Calu3 (cell line): Measurements from ENCODE around the gene JHY. TPM values are rescaled to one million over a fixed set of nuclear protein-coding genes. Genes with fewer than 3 reads are reported as not detected.

Experiments
- BruUV-seq: library from RNA; stranded (reverse); fragments of 400-500 nt; replicated peaks from 2 replicates; lab custom pipeline; 2021; lab: Mats Ljungman, UMichigan
- CTCF ChIA-PET: fragments of 300-600 bp; sonication (Branson Sonifier 250); formaldehyde crosslinking; loops from one replicate; lab custom pipeline; 2022; ENCODE audit warnings: antibody characterized with exemption; lab: Charles Lee
- DNase-seq: peaks from one replicate; pipeline ENCODE4 v3.0.0; 2022
- H3K27ac Mint-ChIP-seq: one replicate; pipeline ENCODE4 v1.8.0; 2022; ENCODE audit warnings: mixed read lengths; ENCODE audit not compliant: unreplicated experiment
- H3K27me3 Mint-ChIP-seq: one replicate; pipeline ENCODE4 v1.8.0; 2022; ENCODE audit warnings: mixed read lengths; ENCODE audit not compliant: unreplicated experiment
- H3K36me3 Mint-ChIP-seq: one replicate; pipeline ENCODE4 v1.8.0; 2022; ENCODE audit warnings: mild to moderate bottlenecking, moderate library complexity, mixed read lengths; ENCODE audit not compliant: insufficient read depth, unreplicated experiment
- H3K4me1 Mint-ChIP-seq: one replicate; pipeline ENCODE4 v1.8.0; 2022; ENCODE audit warnings: mild to moderate bottlenecking, low read depth, mixed read lengths; ENCODE audit not compliant: unreplicated experiment
- H3K4me3 Mint-ChIP-seq: one replicate; pipeline ENCODE4 v1.8.0; 2022; ENCODE audit warnings: mild to moderate bottlenecking, low read depth, moderate library complexity, mixed read lengths; ENCODE audit not compliant: unreplicated experiment
- H3K9me3 Mint-ChIP-seq: one replicate; pipeline ENCODE4 v1.8.0; 2022; ENCODE audit warnings: low read depth, mixed read lengths; ENCODE audit not compliant: unreplicated experiment
- CTCF ChIP-seq: fragments of 200-600 bp; IDR thresholded peaks from one replicate; pipeline ENCODE4 v1.8.0; 2022; ENCODE audit warnings: antibody characterized with exemption; ENCODE audit not compliant: unreplicated experiment
- intact Hi-C: fragments of 100-400 bp; cut with micrococcal nuclease; formaldehyde crosslinking; loops from one replicate; pipeline ENCODE4 v1.10.0; 2022; ENCODE audit not compliant: unreplicated experiment
- total RNA-seq: library from RNA; stranded (reverse); gene quantifications from 2 replicates; pipeline ENCODE4 v1.2.3, GENCODE V29; 2022

JHY gene
- total RNA-seq, 1 experiment from 2014 or later = 3.5 TPM

GRCh38 chr11:122895563-122895962, 13.0 kb downstream of the JHY start:
- no peak overlapping the region for H3K4me3 Mint-ChIP-seq
- H3K27me3 Mint-ChIP-seq = no peaks in the 10 kb centered on the region
- no peak for TF ChIP-seq CTCF
- H3K27ac Mint-ChIP-seq = no peak overlapping the region
- H3K36me3 Mint-ChIP-seq = no peaks in the 10 kb centered on the region
- DNase-seq = no peak
- H3K4me1 Mint-ChIP-seq = peaks cover 19% of the 10 kb centered on the region
- CTCF ChIA-PET = no interaction called here
- no TSS peak for BruUV-seq
- no peaks in the 10 kb centered on the region for H3K9me3 Mint-ChIP-seq
- intact Hi-C loops = no loop called here

GRCh38 chr11:122897606-122898210, 15.1 kb downstream of the JHY start:
- peaks cover 19% of the 10 kb centered on the region for H3K4me1 Mint-ChIP-seq
- DNase-seq = no peak
- TF ChIP-seq CTCF = no peak
- CTCF ChIA-PET = no interaction called here
- no peak overlapping the region for H3K27ac Mint-ChIP-seq
- intact Hi-C loops = no loop called here
- H3K9me3 Mint-ChIP-seq = no peaks in the 10 kb centered on the region
- BruUV-seq = no TSS peak
- H3K36me3 Mint-ChIP-seq = no peaks in the 10 kb centered on the region
- no peak overlapping the region for H3K4me3 Mint-ChIP-seq
- H3K27me3 Mint-ChIP-seq = no peaks in the 10 kb centered on the region

GRCh38 chr11:122898799-122899198, 16.2 kb downstream of the JHY start:
- no peak for DNase-seq
- H3K36me3 Mint-ChIP-seq = no peaks in the 10 kb centered on the region
- peak overlapping the region; percentile 56 for H3K27ac Mint-ChIP-seq
- intact Hi-C loops = no loop called here
- TF ChIP-seq CTCF = no peak
- CTCF ChIA-PET = no interaction called here
- no peaks in the 10 kb centered on the region for H3K9me3 Mint-ChIP-seq
- no peak overlapping the region for H3K4me3 Mint-ChIP-seq
- H3K27me3 Mint-ChIP-seq = no peaks in the 10 kb centered on the region
- BruUV-seq = no TSS peak
- H3K4me1 Mint-ChIP-seq = peaks cover 19% of the 10 kb centered on the region

GRCh38 chr11:122900587-122901202, 18.1 kb downstream of the JHY start:
- H3K9me3 Mint-ChIP-seq = no peaks in the 10 kb centered on the region
- intact Hi-C loops = no loop called here
- BruUV-seq = no TSS peak
- CTCF ChIA-PET = no interaction called here
- no peak for TF ChIP-seq CTCF
- H3K27me3 Mint-ChIP-seq = no peaks in the 10 kb centered on the region
- H3K27ac Mint-ChIP-seq = no peak overlapping the region
- H3K4me1 Mint-ChIP-seq = peaks cover 19% of the 10 kb centered on the region
- DNase-seq = no peak
- H3K36me3 Mint-ChIP-seq = no peaks in the 10 kb centered on the region
- H3K4me3 Mint-ChIP-seq = no peak overlapping the region
